T follicular helper cell (primary cell): ENCODE results near the gene CDH26.
"Not testable (repeated sequence)": the region's sequence is repeated elsewhere in the genome, so short reads cannot be mapped to it uniquely, and the experiment has no call there.

Experiments
- DNase-seq: peaks from one replicate; pipeline ENCODE4 v3.0.0-alpha.2; 2020; ENCODE audit warnings: low read depth

Gene CDH26

DNA sequence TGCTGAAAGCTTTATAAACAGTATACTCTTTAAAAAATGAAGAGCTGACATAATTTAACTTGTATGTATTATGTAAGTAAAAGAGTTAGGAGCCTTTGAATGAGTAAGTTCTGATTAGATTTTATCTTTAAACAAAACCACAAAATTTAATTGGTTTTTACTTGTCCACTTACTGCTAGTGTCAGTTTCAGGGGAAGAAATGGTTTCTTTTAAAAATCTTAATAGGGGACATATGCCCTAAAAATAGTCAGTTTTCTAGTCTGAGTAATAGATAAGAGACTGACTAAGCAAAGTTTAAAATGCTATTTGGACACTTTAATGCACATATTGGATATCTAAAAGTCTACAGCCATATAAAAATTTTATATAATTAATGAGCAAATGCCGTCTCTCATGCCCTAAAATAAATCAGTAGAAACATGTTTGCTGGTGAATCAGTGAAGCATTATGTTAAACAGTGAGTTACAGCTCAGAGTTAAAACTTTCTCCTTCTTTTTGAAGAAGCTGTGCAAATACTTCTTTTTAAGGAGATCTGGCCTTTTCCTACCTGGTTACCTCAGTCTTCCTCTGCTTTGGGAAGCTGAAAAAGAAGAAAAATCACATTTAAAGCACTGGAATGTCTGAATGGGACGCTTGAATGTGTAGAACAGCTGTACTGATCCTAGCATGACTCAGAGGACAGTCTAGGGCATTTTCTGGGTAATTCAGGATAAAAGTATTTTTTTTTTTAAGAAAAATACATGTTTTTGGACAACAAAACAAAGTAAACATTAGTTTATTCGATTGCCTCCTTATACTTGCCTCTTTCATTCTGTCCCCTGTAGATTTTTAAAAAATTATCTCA is 55.3 kb downstream of the CDH26 start:
- DNase-seq: no peak

DNA sequence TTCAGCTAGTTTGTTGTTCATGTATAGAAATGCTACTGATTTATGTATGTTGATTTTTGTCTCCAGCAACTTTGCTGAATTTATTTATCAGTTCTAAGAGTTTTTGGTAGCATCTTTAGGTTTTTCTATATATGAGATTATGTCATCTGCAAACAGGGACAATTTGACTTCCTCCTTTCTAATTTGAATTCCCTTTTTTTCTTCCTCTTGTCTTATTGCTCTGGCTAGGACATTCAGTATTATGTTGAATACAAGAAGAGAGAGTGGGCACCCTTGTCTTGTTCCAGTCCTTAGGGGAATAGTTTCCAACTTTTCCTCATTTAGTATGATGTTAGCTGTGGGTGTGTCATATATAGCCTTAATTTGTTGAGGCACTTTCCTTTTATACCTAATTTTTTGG is 58.2 kb downstream of the CDH26 start:
- DNase-seq: no peak

DNA sequence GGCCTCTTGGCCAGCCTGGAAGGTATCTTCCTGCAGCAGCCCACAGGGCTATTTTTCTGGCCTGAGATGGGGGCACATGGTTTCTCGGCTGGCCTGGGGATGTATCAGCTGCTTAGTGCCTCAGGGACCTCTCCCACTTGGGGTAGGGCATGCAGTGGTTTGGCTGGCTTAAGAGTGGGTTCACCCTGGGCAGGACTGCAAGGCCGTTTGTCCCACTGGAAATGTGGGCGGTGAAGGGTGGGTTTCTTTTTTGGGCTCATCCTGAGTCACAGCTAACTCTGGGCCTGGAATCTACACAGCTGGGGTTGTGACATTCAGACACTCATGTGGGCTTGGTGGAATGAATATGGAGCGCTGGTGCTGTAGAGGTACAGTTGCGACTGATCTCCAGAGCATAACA is 62.0 kb downstream of the CDH26 start:
- DNase-seq: no peak

DNA sequence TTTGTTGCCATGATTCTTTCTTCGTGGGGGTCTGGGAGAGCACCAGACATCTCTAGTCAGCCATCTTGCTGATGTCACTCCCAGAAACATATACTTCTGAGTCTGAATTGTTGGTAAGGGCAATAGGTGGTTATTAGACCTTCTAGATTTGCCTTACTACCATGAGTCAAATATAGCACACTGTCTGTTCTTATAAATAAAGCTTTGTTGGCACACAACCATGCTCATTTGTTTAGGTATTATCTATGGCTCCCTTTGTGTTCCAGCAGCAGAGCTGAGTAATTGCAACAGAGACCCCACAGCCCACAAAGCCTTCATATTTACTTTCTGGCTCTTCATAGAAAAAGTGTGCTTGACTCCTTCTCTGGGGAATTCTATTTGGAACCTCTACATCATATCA is 62.9 kb downstream of the CDH26 start:
- DNase-seq: no peak

DNA sequence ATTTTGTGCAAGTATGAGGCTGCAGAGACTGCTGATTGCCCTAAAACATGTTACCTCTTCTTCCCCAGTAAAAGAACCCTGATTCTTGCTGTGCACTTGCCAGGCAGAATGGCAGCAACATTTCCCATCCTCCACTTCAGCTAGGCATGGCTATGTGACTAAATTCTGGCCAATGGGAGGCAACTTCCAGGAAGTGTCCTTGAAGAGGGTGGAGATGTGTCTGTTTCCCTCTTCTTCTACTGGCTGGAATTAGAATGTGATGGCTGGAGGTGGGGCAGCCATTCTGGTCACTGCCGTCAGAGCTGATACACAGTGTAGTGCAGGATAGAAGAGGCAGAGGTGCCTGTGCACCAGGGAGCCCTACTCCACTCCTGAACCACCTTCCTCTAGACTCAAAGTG is 64.6 kb downstream of the CDH26 start:
- no peak for DNase-seq

DNA sequence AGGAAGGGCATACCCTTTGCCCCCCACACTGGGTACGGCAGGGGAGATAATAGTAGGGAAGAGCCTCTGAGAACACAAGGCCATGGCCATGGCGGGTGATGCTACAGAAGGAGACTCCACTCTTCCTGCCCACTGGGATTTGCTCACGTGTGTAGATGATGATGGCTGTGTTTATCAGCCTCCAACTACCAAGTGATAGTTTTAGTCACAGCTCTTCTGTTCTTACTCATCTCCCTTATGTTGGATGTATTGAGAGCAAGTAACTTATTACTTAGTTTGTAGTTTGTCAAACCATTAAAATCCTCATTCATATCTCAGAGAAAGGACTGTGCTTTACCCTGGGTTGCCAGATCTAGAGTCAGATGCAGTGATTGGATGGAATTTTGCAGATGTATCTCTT is 66.0 kb downstream of the CDH26 start:
- no peak for DNase-seq

DNA sequence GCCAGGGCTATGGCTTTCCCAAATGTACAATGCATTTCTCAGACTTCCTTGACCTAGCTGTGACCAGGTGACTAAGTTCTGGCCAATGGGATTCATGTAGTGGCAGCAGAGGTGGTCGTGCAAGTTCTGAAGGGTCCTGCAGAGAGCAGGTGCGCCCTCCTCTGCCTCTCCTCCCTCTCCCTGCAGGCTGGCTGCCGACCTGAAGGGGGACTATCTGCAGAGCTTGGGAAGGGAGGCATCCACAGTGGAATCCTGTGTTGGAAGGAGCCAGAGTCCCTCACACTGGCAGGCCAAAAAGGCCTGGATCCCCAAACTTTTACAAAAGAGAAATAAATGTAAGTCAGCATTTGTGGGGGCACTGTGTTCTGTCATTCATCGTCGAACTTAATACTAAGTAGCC is 66.6 kb downstream of the CDH26 start:
- DNase-seq: no peak

DNA sequence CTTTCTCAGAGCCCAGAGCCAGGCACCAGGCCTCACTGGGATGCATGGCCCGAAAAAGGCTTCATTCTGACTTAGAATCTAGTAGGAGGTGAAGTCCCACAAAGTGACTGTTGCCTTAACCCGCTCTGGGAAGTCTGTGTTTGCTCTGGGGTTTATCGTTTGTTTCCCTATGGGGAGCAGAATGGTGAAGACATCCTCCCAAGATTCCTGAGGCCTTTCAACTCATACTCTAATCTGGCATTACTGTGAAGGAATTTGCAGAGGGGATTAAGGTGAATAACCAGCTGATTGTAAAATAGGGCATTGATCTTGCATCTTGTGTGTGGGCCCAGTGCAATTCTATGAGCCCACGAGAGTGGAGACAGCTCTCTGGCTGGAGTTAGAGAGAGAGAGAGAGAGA is 67.8 kb downstream of the CDH26 start:
- DNase-seq: no peak

DNA sequence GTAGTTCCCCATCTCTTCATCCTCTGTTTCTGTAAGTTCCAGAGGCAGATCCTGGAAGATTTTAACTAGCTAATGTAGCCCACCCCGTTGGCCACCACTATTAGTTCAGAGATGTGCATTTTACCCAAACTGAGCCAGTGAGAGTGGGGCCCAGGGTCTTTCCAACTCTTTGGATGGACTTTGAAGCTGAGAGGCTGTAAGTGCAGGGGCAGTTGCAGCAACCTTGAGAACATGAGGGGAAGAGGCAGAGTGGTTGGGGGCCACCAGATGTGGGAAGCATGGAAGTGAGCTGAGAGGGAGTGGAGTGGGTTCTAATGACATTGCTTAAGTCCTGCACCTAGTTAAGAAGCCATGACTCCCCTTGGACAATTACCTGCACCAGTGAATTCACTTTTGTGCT is 72.2 kb downstream of the CDH26 start:
- no peak for DNase-seq

DNA sequence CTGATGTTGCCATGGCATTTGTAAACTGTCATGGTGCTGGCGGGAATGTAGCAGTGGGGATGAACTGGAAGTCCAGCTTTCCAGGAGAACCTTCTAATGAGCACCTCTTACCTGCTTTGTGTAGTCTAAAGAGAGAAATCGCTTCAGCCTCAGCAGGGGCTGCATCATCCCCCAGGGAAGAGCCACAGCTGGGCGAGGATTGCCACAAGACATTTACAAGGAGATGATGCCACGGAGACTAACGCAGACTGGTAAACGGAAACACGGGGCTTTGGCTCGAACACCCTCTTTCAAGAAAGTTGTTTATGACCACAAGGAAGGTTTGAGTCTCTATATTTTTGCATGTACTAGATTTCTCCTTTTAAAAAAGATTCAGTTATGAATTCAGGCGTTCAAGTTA is 72.9 kb downstream of the CDH26 start:
- no peak for DNase-seq

DNA sequence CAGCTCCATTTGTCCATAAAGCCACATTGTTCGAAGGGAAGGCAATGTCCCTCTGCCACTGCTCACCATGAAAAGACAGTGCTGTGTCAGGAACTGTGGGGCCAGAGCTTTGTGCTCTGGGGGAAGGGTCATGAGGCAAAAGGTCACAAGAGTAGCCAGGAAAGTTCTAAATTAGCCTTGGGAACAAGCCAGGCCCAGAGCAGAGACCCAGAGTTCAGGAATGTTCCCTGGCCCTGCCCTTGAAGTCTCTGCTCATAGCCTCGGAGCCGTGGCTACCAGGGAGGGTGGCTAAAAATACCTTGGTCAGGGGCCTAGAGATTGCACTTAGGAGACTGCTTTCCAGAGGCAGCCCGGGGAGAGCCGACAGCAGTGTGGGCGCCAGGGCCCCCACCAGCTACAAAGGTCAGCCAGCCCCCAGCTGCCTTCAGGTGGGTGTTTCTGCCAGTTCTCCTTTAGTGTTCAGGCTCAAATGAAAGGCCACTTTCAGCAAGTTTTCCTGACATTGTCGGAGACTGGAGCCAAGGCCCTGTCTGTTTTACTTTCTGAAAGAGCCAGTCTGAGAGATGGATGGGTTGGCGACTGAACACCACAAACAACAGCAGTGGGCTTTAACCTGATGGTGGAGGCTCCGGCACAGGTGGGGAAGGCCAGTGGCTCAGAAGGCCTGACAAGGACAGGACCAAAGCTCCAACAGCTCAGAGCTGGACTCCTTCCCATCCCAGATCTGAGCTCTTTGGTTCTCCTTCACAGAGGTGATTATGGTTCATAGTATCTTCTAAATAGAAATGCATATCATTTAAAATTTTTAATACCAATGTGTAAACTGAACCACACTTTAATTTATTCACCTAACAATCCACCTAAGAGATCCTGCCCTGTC is 76.2 kb downstream of the CDH26 start:
- DNase-seq: no peak

DNA sequence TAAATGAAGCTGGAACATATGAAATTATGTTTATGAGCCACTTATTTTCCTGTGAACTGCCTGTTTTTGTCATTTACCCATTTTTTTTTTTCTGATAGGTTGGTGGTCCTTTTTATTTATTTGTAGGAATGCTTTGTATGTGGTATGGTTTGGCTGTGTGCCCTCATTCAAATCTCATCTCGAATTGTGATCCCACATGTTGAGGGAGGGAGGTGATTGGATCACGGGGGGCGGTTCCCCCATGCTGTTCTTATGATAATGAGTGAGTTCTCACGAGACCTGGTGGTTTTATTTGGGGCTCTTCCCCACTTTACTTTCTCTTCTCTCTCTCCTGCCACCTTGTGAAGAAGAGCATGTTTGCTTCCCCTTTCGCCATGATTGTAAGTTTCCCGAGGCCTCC is 77.3 kb downstream of the CDH26 start:
- DNase-seq: no peak

DNA sequence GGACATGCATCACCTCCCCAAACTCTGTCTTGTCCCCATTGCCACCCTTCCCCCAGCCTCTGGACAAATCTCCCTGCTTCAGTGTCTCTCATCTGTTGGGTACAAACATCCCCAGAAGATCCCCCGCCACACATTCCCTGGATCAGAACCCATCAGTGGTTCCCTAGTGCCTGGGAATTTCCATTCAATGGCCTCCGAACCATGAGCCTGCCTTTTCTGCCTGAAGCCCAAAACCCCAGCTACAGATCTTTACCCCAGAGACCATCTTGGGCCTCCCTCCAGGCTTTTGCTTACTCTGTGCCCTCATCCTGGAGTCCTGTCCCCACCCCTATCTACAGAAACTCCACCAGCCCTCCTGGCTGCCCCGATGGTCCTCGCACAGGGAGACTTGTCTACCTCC is 78.1 kb downstream of the CDH26 start:
- no peak for DNase-seq

DNA sequence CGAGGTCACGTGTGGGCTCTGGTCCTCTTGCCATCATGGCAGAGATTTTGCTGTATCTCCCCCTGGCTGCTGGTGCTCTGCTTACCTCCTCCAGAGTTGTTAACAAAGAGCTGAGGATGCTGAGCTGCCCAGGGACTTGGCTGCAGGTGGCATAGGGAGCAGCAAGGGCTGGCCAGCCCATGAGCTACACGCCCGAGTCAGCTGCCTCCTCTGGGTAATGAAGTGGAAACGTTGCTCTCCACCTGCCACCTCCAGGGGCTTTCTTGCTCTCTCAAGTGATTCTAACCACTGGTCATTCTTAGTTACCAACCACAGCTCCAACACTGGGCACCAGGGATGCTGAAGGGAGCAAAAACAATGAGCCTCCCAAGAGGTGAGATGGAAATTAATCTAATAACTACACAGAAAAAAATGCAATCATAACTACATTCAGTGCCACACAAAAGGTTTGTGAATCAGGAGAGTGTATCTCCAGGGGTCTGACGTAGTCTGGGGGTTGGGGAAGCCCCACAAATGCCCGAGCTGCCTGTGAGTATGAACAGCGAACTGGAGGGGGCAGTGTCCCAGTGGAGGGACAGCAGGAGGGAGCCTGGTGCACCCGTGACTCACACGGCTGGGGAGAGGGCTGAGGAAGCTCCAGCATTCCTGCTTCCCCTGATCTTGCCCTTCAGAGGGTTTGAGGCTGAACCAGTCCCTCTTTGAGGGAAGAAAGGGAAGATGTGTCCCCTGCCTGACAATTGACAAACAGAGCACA is 78.7 kb downstream of the CDH26 start:
- DNase-seq: no peak

DNA sequence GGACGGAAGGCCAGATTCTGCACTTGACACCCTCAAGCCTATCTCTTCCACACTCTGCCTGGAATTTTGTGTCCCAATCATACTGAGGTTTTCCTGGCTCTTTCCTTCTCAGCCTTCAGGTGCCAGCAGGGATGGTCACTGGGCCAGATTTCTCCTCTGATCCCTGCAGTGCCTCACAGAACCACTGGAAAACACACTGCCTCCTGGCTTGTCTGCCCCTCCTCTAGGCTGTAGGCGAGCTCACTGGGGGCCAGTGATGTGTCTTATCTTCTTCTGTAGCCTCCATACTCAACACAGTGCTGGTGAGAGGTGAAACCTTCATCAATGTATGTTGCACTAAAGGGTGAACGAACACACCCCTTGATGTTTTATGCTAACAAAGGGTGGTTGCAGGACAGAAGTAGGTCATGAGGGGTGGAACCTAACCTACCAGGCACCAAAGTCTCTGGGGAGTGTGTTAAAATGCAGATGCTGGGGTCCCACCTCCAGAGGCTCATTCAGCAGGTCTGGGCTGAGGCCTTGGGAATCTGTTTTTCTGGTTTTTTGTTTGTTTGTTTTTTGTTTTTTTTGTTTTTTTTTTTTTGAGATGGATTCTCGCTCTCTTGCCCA is 80.3 kb downstream of the CDH26 start:
- no peak for DNase-seq

DNA sequence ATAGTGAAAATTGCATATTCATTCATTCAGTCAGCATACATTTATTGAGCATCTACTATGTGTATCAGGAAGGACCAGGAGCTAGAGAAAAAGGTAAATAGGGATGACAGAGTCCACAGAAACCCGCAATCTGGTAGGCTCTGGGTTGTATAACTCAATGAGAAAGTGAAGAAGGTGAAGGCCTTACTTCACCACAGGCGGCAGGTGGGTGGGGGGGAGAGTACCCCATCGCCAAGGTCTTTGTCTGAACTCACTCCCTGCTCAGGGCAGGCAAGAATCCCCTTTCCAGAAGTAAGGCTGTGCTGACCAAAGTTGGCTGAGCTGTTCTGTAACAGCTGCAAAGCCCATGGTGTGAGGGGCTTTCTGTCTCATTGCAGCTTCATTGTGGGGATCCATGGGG is 81.3 kb downstream of the CDH26 start:
- DNase-seq: no peak

DNA sequence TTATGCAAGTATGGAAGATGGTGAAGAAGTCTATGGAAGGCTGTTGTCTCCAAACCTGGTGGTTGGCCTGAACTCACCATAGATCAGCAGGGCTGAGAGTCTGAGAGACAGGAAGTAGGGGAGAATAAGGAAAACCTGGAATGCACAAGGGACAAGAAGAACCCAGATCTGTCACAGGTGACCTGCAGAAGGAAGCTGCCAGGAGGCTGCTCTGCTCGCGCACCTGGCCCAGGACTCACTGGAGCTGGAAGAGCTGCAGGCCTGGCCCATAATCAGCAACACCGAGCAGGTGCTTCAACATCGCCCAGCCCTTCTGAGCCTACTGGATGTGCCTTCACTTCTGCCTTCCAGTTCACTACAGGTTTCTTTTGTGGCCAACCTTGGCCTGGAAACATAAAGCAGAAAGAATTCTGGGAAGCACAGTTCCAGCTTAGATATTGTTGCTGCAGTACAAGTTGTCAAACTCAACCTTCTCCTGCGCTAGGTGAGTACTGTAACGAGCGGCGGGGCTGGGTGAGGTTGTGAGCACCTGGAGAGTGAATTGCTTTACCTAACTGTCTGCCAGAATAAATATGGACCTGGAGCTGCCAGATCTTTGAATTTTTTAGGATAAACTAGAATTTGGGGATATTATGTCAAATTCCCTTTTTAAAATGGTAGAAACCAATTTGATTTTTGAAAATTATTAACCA is 82.4 kb downstream of the CDH26 start:
- DNase-seq: no peak

DNA sequence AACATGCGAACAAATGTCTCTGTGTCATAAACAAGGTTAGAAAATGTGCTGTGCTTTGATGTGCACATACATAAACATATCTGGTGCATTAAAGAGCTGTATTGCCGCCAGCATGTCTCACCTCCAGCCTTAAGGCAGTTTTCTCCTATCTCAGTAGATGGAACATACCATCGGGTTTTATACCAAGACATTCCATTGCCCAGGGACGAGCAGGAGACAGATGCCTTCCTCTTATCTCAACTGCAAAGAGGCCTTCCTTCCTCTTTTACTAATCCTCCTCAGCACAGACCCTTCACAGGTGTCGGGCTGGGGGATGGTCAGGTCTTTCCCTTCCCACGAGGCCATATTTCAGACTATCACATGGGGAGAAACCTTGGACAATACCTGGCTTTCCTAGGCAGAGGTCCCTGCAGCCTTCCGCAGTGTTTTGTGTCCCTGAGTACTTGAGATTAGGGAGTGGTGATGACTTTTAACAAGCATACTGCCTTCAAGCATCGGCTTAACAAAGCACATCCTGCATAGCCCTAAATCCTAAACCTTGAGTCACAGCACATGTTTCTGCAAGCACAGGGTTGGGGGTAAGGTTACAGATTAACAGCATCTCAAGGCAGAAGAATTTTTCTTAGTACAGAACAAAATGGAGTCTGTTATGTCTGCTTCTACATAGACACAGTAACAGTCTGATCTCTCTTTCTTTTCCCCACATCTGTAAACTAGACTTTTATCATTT is 83.4 kb downstream of the CDH26 start:
- DNase-seq: not testable (repeated sequence)

DNA sequence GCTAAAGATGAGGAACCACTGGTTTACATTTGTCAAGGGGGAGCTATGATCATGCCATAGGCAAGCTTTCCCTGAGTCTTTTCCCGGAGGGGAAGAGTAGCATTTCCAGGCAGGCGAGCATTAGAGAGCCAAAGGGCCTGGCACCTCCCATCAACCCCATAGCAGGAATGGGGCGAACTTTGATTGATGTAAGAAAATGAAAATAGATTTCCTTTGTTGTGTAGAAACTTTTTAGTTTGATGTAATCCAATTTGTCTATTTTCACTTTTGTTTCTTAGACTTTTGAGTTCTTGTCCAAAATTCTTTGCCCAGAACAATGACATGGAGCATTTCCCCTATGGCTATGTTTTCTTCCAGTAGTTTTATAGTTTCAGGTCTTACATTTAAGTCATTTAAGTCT is 85.2 kb downstream of the CDH26 start:
- no peak for DNase-seq

DNA sequence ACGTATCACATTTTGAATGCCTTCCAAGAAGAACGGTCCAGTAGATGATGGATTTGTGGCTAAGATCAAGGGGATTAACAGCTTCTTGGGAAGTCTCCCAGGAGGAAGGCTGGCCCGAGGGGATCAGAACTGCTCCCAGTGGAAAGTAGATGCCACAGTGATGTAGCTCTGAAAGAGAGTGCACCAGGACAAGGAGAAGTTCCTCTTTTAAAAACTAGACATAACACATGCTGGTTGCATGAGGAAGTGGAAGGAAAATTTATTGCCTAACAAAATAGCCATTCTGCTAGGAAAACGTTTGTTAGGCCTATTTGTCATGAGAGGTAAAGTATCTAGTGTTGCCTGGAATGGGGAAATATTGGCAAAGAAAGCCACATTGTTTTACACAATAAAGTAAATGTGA is 87.8 kb downstream of the CDH26 start:
- no peak for DNase-seq

DNA sequence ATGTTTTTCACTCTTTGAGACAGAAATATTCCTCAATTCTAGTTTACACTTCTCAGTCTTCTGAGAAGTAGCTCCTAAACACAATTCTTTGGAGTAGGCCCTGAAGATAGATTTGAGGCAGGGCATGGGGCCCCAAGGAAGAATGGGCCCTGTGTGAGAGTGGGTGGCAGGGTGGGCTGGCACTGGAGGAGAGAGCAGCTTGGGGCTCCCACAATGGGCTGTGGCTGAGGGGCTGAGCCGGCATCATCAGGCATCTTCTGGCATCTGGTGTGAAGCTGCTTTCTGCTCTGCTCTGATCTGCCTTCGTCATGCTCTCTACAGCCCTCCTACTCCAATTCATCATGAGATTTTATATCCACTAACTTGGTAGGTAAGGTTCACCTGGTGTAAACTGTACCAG is 88.2 kb downstream of the CDH26 start:
- DNase-seq: no peak
